HCEC 1CT (cell line): ENCODE measurements around the gene HEPACAM.

Experiments used
- DNase-seq: peaks from one replicate; pipeline ENCODE4 v3.0.0-alpha.2; 2017

HEPACAM gene

GRCh38 chr11:124898263-124898680, 37.6 kb downstream of the HEPACAM start:
- DNase-seq, result peak; percentile 96

DNA sequence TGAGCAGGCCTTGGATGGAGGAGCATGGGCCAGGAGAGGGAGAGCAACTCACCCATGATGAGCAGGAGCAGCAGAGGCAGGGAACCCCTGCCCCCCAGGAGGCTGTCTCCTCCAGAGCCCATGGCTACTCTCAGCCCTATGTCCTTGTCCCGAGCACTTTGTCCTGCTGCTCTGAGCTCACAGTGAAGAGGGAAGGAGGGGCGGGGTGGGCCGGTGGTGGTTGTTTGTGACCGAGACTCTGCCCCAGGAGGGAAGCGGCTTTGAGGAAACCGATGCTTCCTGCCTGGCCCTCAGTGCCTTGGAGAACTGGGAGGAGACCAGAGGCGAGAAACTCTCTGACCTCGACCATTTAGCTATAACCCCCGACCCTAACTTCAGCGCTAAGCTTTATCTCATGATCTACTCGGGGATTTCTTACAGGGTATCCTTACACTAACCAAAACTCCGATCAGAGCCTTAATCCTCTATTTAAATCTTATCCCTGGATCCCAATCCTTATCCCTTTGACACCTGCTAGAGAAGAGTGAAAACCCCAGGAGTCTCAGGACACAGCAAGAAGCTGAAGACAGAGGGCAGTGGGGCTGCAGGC, 38.1 kb downstream of the HEPACAM start, which contains the start of gene ROBO4:
ROBO4 (minus strand) TSS at position 192 of the 589 bp plus-strand sequence; CDS start at position 122, 70 bp downstream.
- DNase-seq, result no peak

DNA sequence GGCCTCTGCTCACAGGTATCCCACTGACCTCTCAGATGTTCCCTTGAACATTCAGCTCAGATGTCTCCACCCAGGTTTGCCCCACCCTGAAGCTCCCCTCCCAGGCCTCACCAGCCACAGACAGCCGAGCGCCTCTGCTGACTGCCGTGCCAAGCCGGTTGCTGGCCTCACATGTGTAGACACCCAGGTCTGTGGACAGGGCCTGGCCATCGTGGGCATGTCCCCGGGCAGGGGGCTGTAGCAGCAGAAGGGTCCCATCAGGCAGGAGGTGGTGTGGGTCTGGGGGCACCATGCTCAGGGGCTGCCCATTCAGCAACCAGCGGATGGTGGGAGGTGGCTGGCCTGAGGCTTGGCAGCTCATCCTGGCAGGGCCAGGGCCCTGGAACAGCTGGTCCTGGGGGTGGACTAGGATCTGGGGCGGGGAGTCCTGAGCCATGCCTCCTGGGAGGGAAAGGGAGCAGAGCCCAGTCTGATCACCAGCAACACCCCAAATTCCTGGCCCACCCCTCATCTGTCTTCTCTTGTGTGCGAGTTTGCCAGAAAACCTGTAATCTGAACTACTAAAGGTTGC, 38.9 kb downstream of the HEPACAM start:
- DNase-seq, result no peak

GRCh38 chr11:124896071-124896750, 39.6 kb downstream of the HEPACAM start:
- no peak for DNase-seq

- no peak for DNase-seq
Observed at GRCh38 chr11:124895471-124895971, 40.3 kb downstream of the HEPACAM start.

- no peak for DNase-seq
Observed at GRCh38 chr11:124894606-124895430, 41.0 kb downstream of the HEPACAM start.

DNA sequence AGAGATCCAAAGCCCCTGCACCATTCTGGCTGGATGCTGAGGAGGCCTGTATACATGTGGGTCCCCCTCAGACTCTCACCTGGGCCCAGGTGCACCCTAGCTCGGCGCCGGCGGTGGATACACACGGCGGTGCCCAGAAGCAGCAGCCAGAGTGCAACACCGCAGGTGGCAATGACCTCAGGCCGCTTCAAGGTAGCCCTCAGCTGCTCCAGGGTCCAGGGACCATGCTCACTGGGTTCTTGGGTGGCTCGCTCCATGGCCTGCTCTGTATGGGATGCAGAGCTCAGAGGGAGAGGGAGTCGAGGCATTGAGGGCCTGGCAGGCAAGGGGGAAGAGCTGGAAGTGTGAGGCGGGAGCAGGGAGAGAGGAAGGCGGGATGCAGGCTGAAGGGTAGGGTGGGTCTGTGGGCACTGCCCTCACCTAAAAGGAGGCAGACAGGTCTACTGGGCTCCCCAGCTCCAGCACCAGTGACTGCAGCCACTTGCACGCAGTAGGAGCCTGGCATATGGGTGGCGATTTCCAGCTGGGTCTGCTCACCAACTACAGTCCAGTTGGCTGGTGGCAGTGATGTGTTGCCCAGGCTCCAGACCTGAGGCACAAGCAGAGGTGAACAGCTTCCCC, 42.0 kb downstream of the HEPACAM start:
- no peak for DNase-seq

DNA sequence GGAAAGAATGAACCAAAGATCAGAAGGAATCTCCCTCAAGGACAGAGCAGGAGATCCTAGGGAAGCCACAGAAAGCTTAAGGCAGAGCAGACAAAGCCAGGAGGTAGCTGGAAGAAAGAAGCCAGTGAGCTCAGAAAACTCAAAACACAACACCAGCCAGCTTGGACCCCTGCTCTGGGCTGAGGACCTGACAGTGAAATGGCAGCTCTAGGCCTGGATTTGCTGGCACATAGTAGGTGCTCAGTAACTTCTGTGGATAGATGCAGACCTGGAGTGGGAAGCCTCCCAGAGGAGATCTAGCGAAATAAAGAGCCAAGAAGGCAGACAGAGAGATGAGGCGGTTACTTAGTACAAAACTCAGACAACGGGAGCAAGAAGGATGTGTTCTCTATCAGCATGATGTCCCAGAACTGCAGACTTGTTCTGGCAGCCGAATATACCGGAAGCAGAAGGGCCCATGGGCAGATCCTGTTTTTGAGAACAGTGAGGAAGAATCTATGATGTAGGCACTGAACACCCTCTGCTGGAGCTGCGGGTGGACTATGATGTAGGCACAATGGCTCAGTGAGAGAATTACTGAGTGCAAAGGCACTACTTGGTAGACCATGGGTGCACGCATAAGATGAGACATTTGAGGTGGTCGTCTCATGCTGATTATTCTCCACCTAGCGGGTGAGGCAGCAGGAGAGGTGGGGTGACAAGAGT, 42.9 kb downstream of the HEPACAM start:
- no peak for DNase-seq

- DNase-seq, result no peak
Observed at GRCh38 chr11:124892146-124892545, 43.7 kb downstream of the HEPACAM start.

DNA sequence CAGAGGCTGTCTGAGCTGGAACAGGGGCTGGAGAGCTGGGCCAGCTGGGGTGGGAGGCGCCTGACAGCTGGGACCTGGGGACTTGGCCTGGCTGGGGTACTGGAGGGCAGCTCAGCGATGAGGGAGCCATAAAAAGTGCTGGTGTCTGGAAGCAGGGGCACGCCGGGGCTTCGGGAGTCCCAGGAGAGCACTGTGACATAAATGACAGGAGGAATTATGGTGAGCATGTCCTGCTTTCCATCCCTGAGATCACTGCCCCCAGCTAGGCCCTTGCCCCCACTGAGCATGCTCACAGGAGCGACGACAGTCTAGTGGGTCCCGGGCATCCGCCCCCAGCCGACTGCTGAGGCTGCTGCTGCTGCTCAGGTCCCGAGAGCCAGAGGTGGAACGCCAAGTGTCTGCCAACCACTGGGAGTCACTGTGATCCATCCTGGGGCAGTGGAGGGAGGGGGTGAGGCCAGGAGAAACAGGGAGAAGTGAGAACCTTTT, 44.4 kb downstream of the HEPACAM start:
- DNase-seq, result no peak

DNA sequence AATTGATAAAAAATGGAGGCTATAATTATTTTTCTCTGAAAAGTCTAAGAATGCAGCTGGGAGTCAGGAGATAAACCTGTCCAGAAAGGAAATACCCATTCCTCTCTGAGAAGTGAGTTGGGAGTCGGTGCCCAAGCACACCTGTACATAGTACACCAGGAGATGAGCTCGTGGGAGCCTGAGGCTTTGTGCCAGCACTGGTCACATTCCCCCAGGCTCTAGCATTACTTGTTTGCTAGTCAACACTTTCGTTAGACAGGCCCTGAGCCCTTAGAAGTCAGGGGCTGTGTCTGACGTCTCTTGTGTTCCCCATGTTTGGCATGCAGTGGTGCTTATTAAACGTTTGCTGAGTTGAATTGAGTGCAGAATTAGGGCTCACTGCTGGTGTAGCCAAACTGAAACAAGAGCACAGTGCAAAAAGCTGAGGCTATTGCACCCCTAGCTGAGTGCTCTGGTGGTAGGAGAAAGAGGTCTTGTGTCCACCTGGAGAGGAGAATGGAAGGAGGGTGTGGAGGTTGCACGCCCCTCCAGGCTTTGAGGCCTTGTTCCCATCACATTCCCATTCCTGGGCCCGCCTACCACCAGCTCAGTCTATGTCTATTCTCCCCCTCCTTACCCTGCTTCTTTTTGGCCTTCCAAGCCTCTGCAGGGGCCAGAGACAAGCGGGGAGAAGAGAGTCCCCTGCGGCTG, 45.0 kb downstream of the HEPACAM start:
- DNase-seq, result no peak

DNA sequence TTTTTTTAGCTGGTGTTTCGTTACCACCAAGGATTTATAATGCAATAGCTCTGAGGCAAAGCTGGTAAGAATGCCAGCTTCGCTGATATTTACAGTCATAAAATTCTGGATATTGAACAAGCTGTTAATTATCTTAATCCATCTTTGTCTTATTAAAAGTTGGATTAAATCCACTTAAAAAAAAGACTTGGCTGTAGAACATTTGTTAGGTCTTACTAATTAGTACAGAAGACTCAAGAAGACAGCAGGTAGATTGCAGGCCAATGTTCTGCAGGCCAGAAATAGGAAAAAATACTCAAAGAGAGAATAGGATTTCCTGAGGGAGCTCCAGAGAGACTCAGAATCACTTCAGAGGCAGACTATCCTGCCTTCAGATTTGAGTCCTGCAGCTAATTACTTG, 45.7 kb downstream of the HEPACAM start:
- no peak for DNase-seq

DNA sequence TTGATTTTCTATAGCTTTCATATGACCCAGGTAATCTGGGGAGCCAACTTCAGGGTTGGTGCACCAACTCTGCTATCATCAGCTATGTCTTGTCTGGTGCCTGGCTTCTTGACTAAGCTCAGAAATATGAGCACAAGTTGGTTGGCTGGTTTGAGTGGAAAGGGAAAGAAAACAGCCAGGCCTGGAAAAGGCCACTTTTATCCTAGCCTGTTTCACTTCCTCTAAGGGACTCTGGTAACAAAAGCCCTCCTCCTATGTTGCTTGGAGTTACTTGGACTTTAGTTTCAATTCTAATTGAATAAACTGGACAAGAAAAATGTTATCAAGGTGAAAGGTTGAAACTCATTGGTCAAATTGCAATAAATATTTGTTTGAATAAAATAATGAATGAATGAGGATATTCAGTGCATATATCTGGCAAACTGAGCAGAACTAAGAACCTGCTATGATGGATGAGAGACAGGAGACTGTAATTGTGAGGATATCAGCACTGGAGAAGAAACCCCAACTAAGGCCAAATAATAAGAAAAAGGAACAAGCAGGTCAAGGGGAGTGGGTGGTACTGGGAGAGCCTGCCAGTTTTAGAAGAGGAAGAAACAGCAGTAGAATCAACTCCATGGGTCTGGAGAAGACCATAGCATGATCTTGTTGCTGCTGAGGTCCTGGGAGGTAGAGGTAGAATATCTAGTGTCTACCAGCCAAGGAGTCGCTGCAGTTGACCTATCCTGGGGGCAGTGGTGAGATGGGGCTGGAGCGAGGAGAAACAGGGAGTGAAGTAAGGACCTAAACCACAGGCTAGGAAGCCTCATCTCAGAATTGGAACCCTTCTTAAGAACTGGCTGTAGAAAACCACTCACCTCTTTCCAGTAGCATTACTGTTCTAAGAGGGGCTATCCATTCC, 46.4 kb downstream of the HEPACAM start:
- DNase-seq, result no peak

DNA sequence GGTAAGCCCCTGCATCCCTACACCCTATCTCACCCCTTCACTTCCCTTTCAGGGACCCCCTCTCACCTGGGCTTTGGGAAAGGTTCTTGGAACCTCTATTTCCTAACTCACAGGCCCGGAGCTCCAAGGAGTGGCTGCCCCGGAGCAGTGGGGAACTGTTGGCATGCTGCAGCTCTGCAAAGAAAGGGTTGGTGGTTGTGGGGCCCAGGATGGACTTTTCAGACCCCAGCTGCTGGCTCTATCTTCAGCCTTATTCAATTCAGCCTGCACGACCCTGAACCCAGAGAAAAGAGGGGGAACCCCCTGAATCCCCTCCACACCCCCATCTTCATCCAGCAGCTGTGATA, 48.2 kb downstream of the HEPACAM start:
- DNase-seq, result no peak

DNA sequence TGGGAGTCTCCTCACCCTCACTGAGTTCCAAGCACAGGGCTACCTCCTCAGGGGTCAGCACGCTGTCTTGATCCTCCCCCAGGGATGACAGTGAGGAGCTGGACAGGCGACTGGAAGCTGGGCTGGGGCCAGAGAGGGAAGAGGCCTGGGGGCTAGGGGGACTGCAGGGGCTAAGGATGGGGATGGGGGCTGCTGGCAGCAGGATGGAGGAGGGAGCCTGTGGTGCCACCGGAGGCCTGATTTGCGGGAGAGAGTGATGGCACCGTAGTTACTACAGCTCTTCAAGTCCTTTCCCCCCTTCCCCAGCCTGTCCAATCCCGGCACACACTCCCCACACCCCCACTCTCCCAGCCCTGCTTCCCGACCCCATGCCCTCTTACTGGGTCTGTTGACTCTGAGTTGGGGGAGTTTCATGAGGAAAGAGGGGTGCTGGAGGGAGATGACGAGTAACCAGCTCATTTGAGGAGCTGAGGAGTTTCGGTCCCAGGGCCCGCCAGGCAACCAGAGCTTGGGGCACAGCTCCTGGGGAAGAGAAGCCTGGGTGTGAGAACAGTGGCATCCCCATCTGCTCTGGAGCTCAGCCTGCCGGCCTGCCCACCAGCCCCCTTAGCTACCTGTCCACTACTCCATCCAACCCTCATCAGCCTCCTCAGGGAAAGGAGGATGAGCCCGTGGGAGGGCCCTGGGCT, 48.7 kb downstream of the HEPACAM start:
- DNase-seq, result no peak

GRCh38 chr11:124886476-124886875, 49.4 kb downstream of the HEPACAM start:
- no peak for DNase-seq

DNA sequence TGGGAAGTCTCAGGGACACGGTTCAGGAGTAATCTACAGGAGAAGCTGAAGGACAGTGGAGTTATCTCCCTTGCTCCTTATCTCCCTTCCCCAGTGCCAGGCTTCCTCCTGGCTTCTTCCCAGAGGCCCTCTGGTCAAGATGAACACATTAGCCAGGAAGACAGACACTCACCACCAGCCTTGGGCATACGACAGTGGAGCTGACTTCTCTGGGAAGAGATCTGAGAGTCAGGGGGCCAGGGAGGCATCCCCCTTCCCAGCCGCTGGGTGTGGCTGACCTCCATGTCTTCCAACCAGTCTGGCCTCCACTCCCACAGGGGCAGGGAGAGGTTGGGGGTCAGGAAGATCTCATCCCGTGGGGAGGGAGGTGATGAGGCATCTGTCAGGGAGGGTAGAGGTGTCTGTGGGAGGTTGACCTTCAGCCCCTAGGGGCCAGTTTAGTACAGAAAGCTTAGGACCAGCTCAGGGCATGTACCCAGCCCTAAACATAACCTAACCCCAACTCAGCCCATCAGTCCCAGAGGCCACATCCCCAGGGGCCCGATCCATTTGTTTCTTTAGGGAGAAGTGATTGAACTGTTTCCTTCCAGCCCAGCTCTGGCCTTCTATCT, 50.9 kb downstream of the HEPACAM start:
- DNase-seq, result no peak

DNA sequence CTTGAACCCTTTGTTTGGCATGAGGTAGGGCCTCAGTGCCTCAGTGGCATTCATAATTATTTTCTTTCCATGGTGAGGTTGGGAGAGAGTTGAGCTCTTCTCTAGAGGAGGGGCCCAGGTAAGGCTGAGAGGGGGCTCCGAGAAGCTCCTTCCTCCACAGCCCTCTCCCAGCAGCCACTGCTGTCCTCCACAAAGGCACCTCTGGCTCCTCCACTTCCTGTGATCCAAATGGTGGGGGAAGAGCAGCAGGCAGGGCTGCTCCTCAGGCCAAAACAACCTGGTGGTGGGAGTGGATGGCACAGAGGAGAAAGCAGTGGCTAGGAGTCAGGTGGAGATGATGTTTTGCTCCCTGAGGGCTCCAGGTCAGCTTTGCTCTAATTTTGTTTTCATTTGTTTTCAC, 51.5 kb downstream of the HEPACAM start:
- DNase-seq, result no peak

- no peak for DNase-seq
Observed at GRCh38 chr11:124882339-124883071, 53.3 kb downstream of the HEPACAM start.
